Motor neuron (in vitro differentiated cells): ENCODE results near the gene SNRNP35. TPM values are rescaled to one million over a fixed set of nuclear protein-coding genes. Genes with fewer than 3 reads are reported as not detected.
A peak's percentile ranks its signal among the peaks of the same experiment; 100 is the strongest.
"Not testable (repeated sequence)": the region's sequence is repeated elsewhere in the genome, so short reads cannot be mapped to it uniquely, and the experiment has no call there.

Source experiments
- ATAC-seq, 8 experiments: fragments of 200-7000 bp; cut with Tn5 transposase; replicated peaks in 6 of 8; 2 replicates each; pipeline ENCODE4 v1.8.0; 2021; ENCODE audit warnings: mild to moderate bottlenecking in 8 of 8, moderate library complexity in 8 of 8
- H3K27ac ChIP-seq, 2 donors: fragments of 250-450 bp; sonication (Bioruptor Pico); 2 replicates each; pipeline ENCODE4 v1.9.0; 2021; ENCODE audit warnings: antibody characterized with exemption in 2 of 2, mild to moderate bottlenecking in 2 of 2, moderate library complexity in 1 of 2
- H3K4me1 ChIP-seq, 2 donors: fragments of 250-450 bp; sonication (Bioruptor Pico); replicated peaks in 1 of 2; 2 replicates each; pipeline ENCODE4 v1.6.1; 2021; ENCODE audit warnings: antibody characterized with exemption in 2 of 2, mild to moderate bottlenecking in 2 of 2, moderate library complexity in 1 of 2
- H3K4me3 ChIP-seq, 5 donors: fragments of 250-450 bp; sonication (Bioruptor Pico); 2 replicates each; pipeline ENCODE4 v1.9.0; 2021; ENCODE audit warnings: antibody characterized with exemption in 5 of 5, mild to moderate bottlenecking in 5 of 5, moderate library complexity in 4 of 5
- WGBS, 10 experiments: fragments of 450-650 bp; shearing (Covaris generic); methylation state at CpG; one replicate each; pipeline ENCODE4 v1.0.0; 2022; 5-methylcytosine and 5-hydroxymethylcytosine counted together
- in situ Hi-C, 9 experiments: fragments of 400-800 bp; cut with MboI; loops; one replicate each; pipeline ENCODE4 v1.15.0; 2021; ENCODE audit warnings: low sequenced_read_pairs in 9 of 9, low pct_unique_long_range_greater_than_20kb in 2 of 9; ENCODE audit not compliant: unreplicated experiment in 9 of 9
- total RNA-seq, 8 experiments: library from RNA; unstranded; fragments of 300-600 nt; gene quantifications; 2 replicates each; pipeline versions ENCODE4 v1.2.3 to v1.2.4, GENCODE V29; 2022

SNRNP35 gene
- total RNA-seq, 8 experiments from 2014 or later, result 15.7 to 38.5 (median 23.7) TPM

DNA sequence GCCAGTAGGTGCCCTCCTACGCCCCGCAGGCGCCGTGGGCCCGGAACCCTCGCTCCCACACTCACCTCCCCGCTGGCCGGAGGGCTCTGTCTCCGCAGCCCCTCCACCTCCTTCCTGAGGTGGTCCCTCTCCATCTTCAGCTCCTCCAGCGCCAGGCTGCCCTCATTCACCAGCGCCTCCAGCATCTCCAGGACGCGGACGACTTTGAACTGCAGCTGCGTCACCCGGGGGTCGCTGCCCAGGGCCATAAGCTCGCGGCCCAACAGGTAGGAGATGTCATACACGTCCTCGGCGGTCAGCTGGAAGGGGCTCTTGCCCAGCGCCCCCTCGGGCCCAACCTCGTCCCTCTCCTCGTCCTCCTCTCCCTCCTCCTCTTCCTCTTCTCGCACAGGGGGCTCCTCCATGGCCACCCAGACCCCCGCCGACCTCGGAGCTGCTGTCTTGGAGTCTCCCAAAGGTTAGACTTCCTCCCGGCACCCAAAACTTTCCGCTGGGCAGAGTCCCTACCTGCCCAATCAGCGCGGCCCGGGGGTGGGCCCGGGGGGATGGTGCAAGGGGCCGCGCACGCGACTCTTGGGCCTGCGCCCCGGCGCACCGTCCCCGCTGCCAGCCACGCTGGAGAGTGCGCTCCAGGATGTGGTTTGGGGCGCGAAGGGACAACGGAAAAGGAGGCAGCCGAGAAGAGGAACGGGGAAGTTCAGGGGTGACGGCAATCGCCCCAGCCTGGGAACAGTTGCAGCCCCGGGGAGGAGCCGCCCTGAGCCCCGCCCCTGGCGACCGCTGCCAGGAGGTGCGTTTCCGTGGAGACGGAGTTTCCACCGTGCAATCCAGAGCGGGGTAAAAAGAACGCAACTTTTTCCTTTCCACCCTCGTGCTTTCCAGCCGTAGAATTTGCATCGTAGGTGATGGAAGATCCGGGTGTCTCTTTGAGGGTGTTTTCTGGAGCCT is 21.6 kb upstream of the SNRNP35 start, which contains the start of gene RILPL2:
Gene RILPL2, minus strand, starts transcription at position 668 of the 948 bp plus-strand sequence. Its CDS starts 264 bp downstream, at position 404.
- Histone ChIP-seq H3K4me1 (no peaks in the 10 kb centered on the region), H3K27ac (no peak within 1 kb of the TSS), H3K4me3 (peak within 1 kb of the TSS; percentile 38 to 73 (median 61))
- WGBS, 10 experiments, result 0 to 16% (median 0%) methylated on average over 3 to 8 of the region's 69 CpGs; no CpG with 5 or more reads in 4 of the 10 experiments
- in situ Hi-C loops, result no loop called here
- ATAC-seq, result peak; percentile 92 to 97 (median 94)

DNA sequence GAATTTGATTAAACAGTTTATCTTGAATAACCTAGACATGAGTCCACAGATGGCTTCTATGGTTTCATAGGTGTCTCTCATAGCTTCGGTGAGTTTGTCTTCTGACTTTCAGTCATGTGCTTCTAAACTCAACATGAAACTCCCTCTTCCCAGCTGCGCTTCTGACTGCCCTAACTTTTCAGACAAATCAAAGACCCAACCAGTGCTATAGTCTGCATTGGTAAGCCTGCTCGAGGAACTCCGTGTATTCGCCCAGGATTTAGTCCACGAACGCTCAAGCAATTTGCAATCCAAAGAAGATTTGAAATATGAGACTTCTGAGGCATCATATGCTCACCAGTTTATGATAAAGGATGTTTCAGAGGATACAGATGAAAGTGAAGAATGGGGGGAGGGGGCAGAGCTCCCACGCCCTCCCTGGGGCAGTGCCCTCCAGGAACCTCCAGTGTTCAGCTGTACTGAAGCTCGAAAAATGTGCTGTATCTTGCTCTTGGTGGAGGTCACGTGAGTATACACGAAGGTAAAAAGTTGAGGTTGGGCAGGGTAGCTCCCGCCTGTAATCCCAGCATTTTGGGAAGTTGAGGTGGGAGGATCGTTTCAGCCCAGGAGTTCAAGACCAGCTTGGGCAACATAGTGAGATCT is 16.3 kb upstream of the SNRNP35 start:
- in situ Hi-C loops, result no loop called here
- ATAC-seq, result peak in 1 of 8 experiments; percentile 1
- H3K4me1 ChIP-seq, result no peaks in the 10 kb centered on the region
- H3K4me3 ChIP-seq, result no peak overlapping the region
- 51 to 100% (median 83%) methylated on average over 2 to 11 of the region's 13 CpGs; no CpG with 5 or more reads in 1 of the 10 experiments for WGBS, 10 experiments
- H3K27ac ChIP-seq, result no peak overlapping the region

DNA sequence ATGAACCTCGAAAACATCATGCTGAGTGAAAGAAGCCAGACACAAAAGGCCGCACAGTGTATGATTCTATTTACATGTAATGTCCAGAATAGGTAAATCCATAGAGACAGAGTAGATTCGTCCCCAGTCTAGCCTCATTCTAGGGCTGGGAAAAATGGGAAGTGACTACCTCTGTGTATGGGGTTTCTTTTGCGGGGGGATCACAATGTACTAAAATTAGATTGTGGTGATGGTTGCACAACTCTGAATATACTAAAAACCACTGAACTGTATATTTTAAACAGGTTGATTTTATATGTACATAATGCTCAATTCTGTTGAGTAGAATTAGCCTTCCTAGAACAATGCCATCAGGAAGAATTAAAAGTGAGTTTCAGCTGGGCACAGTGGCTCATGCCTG is 15.2 kb upstream of the SNRNP35 start:
- H3K4me1 ChIP-seq, result no peaks in the 10 kb centered on the region
- H3K27ac ChIP-seq, result no peak overlapping the region
- WGBS, 10 experiments, result 50 to 100% (median 92%) methylated on average over 2 to 4 of the region's 4 CpGs; no CpG with 5 or more reads in 3 of the 10 experiments
- in situ Hi-C loops, result no loop called here
- ATAC-seq, result peak in 1 of 8 experiments; percentile 4
- no peak overlapping the region for H3K4me3 ChIP-seq

DNA sequence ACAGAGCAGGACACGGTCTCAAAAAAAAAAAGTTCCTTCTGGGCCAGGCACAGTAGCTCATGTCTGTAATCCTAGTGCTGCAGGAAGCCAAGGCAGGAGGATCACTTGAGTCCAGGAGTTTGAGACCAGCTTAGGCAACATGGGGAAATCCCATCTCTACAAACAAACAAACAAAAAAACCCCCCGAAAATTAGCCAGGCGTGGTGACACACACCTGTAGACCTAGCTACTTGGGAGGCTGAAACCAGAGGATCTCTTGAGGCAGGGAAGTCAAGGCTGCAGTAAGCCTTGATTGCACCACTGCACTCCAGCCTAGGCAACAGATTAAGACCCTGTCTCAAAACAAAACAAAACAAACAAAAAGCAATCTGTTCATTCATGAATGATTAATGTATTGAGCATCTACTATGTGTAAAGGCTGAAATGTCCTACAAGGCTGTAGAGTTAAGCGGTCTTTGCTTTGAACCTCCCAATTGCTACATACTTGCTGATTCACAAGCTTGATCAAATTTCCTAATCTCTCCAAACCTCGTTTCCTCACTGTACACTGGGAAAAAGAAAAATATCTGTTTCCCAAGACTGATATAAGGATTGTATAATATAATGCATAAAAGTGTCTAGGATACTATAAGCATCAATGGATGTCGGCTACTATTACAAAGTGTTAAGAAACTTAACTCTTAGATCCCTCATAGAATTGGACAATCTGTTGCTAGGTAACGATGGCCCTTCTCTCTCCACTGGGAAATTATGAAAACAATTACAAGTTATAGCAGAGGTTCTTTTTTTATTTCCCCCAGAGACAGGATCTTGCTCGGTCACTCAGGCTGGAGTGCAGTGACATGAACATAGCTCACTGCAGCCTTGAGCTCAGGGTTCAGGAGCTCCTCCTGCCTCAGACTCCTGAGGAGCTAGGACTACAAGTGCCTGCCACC is 13.6 kb upstream of the SNRNP35 start:
- in situ Hi-C loops, result no loop called here
- Histone ChIP-seq H3K4me3 (no peak overlapping the region), H3K4me1 (no peaks in the 10 kb centered on the region), H3K27ac (no peak overlapping the region)
- 16 to 100% (median 86%) methylated on average over 1 to 5 of the region's 8 CpGs for WGBS, 10 experiments
- peak in 1 of 8 experiments; percentile 43 for ATAC-seq

DNA sequence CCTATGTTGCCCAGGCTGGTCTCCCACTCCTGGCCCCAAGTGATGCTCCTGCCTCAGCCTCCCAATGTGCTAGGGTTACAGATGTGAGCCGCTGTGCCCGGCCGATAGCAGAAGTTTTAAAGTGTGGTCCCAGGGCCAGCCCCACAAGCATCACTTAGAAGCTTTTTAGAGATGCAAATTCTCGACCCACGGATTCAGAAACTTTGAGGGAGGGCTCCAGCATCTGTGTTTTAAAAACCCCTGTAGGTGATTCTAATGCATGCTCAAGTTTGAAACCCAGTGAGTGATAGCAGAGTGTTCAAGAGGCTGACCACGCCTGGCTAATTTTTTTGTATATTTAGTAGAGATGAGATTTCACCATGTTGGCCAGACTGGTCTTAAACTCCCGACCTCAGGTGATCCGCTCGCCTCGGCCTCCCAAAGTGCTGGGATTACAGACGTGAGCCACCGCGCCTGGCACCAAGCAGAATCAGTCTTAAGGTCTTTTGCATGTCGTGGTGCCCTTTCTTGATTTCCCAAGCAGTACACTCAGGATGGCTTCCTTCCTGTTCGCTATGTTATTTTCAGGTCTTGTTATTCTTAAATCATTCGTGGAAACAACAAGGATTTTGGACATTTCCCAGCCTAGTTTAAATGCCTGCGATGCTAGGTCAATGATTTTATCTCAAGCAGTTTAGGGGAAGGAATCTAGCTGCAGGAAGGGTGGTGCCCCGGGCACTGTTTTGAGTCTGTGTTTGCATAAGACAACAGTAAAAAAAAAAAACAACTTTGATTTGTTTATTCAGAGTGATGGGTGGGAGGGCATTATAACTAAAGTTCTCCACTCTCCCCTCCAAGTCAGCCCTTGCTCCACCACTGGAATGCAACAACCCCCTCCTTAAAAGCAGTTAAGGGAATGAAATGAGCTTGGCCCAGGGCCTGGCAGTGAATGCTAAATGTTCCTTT is 12.3 kb upstream of the SNRNP35 start:
- 10 to 90% (median 47%) methylated on average over 2 to 11 of the region's 18 CpGs for WGBS, 10 experiments
- H3K4me1 ChIP-seq, result no peaks in the 10 kb centered on the region
- in situ Hi-C loops, result no loop called here
- H3K27ac ChIP-seq, result no peak overlapping the region
- peak in 5 of 8 experiments; percentile 19 to 91 (median 84) for ATAC-seq
- H3K4me3 ChIP-seq, result no peak overlapping the region

DNA sequence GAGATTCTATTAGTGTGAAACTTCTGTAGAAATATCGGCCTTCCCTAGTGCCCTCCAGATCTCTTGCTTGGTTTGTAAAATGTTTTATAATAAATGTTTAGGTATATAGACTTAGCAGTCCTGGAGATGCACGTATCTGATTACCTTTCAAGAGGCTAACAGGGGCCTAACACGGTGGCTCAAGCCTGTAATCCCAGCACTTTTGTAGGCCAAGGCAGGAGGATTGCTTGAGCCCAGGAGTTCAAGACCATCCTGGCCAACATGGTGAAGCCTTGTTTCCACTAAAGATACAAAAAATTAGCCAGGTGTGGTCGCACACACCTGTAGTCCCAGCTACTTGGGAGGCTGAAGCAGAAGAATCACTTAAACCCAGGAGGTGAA is 11.6 kb upstream of the SNRNP35 start:
- Histone ChIP-seq H3K4me1 (no peaks in the 10 kb centered on the region), H3K4me3 (no peak overlapping the region), H3K27ac (no peak overlapping the region)
- in situ Hi-C loops, result no loop called here
- WGBS, 10 experiments, result 0 to 80% (median 63%) methylated on average over 1 to 4 of the region's 4 CpGs; no CpG with 5 or more reads in 2 of the 10 experiments
- ATAC-seq, result no peak

DNA sequence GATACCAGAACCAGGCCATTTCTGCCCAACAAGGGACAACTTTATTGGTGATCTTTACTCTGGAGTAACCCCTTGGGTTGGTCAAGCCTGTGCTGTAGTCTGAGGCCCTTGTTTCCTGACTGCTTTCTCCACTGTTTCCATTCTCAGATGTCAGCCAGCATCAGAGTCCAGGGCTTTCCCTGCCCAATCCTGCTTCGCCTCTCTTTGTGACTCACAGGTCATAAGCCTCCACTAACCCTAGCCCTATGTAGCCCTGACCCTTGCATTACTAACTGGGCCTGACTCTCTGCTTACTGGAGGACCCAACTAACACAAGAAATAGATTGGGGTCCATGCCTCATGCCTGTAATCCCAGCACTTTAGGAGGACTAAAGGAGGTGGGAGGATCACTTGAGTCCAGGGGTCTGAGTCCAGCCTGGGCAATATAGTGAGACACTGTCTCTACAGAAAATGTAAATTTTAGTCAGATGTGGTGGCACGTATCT is 8.6 kb upstream of the SNRNP35 start:
- H3K27ac ChIP-seq, result no peak overlapping the region
- no peak overlapping the region for H3K4me3 ChIP-seq
- in situ Hi-C loops, result no loop called here
- ATAC-seq, result no peak
- no peaks in the 10 kb centered on the region for H3K4me1 ChIP-seq
- WGBS, 10 experiments, result 25 to 100% (median 75%) methylated on average over 1 to 2 of the region's 2 CpGs; no CpG with 5 or more reads in 4 of the 10 experiments

DNA sequence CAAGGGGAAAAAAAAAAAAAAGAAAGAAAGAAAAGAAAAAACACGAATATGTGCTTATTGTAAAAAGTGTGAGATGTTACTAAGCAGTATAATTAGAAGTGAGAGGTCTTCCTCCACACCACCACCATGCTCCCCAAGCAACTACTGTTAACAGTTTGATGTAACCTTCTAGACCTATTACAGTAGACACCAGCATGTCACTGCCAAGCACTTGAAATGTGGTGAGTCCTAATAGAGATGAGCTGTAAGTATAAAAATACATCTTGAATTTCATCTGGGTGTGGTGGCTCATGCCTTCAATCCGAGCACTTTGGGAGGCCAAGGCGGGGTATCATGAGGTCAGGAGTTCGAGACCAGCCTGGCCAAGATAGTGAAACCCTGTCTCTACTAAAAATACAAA is 8.1 kb upstream of the SNRNP35 start:
- peak in 1 of 8 experiments; percentile 7 for ATAC-seq
- no peak overlapping the region for H3K27ac ChIP-seq
- H3K4me1 ChIP-seq, result no peaks in the 10 kb centered on the region
- in situ Hi-C loops, result no loop called here
- H3K4me3 ChIP-seq, result no peak overlapping the region
- WGBS, 10 experiments, result 0 to 100% (median 83%) methylated on average over 1 to 4 of the region's 4 CpGs

DNA sequence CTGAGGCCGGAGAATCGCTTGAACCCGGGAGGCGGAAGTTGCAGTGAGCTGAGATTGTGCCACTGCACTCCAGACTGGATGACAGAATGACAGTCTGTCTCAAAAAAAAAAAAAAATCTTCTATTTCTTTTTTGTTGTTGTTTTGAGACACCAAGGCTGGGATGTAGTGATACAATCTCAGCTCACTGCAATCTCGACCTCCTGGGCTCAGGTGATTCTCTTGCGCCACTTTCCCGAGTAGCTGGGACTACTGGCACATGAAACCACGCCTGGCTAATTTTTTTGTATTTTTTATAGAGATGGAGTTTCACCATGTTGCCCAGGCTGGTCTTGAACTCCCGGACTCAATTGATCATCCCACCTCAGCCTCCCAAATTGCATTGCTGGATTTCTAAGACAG is 7.3 kb upstream of the SNRNP35 start:
- Histone ChIP-seq H3K4me3 (no peak overlapping the region), H3K27ac (no peak overlapping the region), H3K4me1 (no peaks in the 10 kb centered on the region)
- WGBS, 10 experiments, result 57 to 100% (median 92%) methylated on average over 4 to 9 of the region's 9 CpGs; no CpG with 5 or more reads in 4 of the 10 experiments
- ATAC-seq, result no peak
- in situ Hi-C loops, result no loop called here

DNA sequence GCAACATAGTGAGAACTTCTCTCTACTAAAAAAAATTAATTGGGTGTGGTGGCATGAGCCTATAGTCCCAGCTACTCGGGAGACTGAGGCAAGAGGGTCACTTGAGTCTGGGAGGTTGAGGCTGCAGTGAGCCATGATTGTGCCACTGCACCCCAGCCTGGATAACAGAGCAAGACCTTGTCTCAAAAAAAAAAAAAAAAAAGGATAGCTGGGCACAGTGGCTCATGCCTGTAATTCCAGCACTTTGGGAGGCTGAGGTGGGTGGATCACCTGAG is 5.7 kb upstream of the SNRNP35 start:
- ATAC-seq, H3K4me3 ChIP-seq, H3K27ac ChIP-seq, in situ Hi-C loops, H3K4me1 ChIP-seq: not testable (repeated sequence)
- 0 to 80% (median 33%) methylated on average over 1 of the region's 1 CpG; no CpG with 5 or more reads in 6 of the 10 experiments for WGBS, 10 experiments

DNA sequence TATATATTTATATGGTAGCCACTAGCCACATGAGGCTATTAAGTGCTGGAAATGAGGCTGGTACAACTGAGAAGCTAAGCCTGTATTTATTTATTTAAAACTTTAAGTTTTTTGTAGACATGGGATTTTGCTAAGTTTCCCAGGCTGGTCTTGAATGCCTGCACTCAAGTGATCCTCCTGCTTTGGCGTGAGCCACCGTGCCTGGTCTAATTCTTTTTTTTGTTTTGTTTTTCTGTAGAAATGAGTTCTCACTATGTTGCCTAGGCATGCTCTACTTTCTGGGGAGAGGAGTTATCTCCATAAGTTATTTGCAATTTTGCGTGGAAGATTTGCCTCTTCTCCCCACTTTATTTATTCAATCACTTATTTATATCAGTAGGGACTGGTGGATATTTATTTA is 4.8 kb upstream of the SNRNP35 start:
- 0 to 92% (median 76%) methylated on average over 1 to 3 of the region's 3 CpGs; no CpG with 5 or more reads in 1 of the 10 experiments for WGBS, 10 experiments
- H3K27ac ChIP-seq, result no peak overlapping the region
- in situ Hi-C loops, result no loop called here
- H3K4me3 ChIP-seq, result no peak overlapping the region
- ATAC-seq, result no peak
- H3K4me1 ChIP-seq, result no peaks in the 10 kb centered on the region

DNA sequence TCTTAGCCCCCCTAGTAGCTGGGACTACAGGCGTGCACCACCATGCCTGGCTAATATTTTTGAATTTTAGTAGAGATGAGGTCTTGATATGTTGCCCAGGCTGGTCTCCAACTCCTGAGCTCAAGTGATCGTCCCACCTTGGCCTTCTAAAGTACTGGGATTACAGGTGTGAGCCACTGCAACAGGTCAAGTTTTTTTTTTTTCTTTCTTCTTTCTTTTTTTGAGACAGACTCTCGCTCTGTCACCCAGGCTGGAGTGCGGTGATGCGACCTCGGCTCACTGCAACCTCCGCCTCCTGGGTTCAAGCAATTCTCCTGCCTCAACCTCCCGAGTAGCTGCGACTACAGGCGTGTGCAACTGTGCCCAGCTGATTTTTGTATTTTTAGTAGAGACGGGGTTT is 5.2 kb downstream of the SNRNP35 start:
- in situ Hi-C loops, result not testable (repeated sequence)

More for the DNA sequence above, 5.2 kb downstream of the SNRNP35 start:
- 90 to 100% (median 96%) methylated on average over 1 to 7 of the region's 11 CpGs; no CpG with 5 or more reads in 2 of the 10 experiments for WGBS, 10 experiments
- not testable (repeated sequence) for H3K4me1 ChIP-seq, ATAC-seq, H3K27ac ChIP-seq, H3K4me3 ChIP-seq
